HL-60/S4 (cell line): ENCODE data around the gene LGR4.

ENCODE experiments used
- in situ Hi-C: fragments of 300-500 bp; cut with MboI; formaldehyde crosslinking; loops from 2 replicates; pipeline ENCODE4 v1.14.3; 2022; ENCODE audit warnings: low sequenced_read_pairs

The LGR4 gene

DNA sequence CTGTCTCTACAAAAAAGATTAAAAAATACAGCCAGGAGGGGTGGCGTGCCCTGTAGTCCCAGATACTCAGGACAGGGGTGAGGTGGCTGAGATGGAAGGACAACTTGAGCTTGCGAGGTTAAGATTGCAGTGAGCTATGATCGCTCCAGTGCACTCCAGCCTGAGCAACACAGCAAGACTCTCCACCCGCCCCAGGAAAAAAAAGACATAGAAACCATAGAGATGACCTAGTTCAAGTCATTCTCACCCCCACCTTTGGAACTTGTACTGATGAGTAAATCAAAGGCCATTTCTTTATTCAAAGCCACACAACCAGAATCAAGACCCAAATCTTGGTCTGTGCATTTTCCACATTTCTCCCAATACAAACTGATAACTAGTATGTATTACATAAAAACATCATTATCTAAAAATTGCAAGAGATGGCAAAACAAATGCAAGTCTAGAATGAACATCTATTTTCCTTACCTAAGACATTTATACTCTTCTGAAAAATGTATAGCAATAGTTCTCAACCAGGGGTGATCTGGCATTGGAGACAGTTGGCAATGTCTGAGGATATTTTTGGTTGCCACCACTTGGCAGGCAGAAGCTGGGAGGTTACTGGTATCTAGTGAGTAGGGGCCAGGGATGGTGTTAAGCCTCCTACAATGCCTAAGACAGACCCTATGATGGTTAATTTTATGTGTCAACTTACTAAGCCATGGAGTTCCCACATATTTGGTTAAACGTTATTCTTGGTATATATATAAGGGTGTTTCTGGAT lies 34.6 kb downstream of the LGR4 start:
- in situ Hi-C loops: no loop called here

DNA sequence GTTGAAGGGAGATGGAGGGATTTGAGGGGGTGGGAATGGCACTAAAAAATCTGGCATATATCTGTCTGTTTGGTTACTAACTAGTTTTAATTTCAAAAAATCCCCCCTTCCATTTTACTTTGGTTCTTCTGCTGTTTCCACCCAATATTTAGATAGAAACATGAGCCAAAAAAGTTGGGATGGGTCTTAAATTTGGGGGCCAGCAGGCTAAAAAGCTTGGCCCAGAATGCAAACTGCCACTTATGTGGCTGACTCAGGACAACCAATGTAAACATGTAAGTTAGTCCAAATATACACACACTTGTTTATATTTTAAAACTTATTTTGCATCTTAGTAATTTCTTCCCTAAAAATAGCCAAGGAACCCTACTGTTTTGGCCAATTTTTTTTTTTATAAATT lies 35.7 kb downstream of the LGR4 start:
- in situ Hi-C loops: no loop called here

DNA sequence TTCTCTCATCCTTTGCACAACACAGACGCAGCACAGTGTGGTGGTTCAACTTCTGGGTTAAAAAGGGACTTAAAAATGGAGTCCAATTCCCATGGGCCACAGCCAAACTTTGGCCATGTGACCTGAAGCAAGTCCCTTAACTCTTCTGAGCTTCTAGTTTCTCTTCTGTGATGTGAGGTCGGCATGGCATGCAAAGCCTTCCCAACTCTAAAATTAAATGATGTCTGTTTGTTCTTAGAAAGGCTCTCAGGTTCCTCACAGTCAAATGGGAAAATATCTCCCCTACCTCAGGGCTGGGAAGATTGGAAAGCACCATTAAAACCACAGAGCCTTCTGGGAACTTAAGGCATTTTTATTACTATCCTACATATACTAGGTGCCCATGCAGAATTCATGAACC lies 38.8 kb downstream of the LGR4 start:
- in situ Hi-C loops: no loop called here

DNA sequence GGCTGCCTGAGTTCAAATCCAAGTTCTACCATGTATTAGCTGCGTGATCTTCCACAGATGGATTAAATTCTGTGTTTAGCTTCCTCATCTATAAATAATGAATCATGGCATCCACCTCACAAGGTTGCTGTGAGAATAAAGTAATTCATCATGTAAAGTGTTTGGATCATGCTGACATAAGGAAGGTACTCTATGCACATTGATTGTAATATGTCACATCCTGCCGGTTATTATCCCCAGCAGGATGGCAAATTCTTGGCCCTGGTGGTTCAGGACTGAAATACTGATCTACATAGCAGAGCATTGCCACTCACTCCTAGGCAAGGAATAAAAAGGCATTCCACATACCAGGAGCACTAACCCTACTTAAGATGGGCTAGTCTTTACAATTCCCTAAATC lies 40.8 kb downstream of the LGR4 start:
- in situ Hi-C loops: no loop called here

DNA sequence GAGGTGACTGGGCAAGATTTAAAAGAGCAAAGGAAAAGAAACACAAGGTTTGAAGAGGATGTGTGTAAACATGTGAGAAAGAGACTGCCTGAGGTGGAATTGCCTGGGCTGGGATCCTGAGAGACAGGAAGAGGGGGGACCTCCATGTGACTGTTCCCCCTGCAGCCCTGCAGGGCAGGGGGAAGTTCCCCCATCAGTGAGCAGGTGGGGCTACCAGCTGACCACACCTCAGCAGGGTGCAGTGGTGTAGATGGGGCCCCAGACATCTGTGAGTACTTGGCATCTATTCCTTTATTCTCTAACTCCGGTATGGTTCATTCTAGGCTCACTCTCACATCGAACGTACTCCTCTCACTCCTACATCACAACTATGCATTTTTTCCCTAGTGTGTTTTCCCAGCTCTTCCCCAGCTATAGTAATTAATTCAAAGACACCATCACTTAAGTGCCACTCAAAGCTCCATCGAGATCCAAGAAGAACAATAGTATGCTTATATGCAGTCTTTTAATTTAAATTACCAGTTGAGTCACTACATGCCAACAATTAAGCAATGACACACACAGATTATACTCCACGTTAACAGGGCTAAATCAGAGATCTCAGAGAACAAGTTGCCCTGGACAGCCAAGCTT lies 42.7 kb downstream of the LGR4 start:
- in situ Hi-C loops: no loop called here

DNA sequence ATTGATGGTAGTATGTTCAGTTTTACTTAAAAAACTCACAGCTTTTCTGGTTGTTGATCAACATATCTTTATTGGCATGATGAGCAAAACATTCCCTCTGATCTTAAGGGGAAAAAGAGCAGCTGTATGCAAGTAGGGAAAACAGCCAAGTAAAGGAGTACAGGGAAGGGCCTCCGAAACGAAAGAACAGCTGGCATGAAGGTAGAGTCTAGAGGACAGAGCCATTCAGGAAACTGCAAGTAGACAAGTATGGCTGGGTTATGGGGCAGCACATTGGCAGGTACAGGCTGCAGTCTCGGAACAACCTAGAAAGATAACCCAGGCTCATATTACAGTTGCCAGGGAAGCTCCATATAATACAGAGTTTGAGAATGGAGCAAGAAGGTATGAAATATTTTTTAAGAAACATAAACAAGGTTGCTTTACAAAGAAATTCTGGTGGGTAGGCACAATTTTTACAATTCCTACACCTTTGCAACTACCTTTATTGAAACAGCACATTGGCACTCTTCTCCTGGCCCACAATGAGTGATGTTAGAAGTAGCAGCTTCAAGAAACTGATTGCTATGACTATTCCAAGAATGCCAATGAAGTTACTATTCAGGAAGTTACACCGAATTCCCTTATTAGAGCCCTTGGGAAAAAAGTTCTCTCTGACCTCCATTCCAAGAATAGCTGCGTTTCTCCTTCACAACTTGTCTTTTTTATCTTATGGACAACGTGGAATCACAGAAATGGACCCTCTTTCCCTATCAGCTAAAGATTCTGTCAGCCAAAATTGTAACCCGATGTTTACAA lies 45.2 kb downstream of the LGR4 start:
- in situ Hi-C loops: no loop called here

DNA sequence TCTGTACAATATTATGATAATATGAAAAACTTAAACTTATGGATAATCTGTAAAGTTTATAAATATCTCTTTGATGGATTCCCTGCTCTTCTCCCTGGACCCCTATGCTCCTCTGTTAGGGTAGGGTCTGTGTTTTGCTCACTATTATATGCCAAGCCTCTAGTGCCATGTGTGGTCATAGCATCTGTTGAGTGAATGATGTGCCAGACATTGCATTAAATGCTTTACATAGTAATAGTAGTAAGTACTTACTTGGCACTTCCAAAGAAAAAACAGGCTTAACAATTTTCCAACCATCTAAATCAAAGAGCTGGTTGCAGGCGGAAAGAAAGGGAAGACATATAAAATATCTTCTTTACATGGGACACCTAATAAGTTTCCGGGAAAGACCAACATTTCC lies 46.8 kb downstream of the LGR4 start:
- in situ Hi-C loops: no loop called here

DNA sequence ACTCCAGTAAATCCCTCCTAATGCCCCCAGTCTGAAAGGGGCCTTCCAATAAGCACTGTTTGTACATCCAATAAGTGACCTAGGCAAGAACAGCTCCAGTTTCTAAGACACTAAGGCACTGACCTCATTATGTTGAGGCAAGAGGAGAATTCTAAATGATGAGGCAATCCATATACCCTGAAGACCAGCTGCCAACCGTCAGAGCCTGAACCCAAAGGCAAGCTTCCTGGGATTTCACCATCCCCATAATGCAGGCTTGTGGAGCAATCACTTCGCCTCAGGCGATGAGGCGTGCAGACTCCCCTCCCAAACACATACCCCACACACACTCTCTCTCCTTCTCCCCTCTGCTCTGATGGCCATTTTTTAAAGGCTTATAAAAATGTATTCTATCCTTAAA lies 49.5 kb downstream of the LGR4 start:
- in situ Hi-C loops: no loop called here

DNA sequence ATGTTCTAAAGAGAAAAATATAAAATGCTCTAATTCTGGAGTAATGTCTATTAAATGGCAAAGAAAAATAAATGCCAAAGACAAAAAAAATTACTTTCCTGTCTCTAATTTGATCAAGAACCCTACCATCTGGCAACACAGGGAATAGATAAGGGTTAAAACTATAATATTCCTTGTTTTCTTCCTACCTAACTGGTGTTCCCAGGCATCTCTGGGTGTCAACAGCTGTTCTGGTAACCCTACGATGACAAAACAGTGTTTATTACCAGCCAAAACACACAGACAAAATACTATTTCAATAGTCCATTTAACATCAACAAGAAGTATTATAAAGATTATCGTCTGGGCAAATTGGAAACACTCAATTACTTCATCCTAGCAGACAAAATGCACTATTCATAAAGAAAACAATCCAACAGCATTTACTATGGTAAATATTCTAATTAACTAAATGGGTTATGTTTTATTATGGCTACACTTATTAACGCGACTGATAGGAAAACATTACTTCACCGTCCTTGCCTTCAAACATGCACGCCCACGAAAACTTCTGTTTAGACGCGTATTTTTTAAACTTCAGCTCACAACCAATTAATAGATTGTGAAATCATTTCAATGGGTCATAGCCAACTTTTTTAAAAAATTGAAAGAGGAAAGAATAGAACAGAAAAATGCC lies 50.6 kb downstream of the LGR4 start:
- in situ Hi-C loops: no loop called here

DNA sequence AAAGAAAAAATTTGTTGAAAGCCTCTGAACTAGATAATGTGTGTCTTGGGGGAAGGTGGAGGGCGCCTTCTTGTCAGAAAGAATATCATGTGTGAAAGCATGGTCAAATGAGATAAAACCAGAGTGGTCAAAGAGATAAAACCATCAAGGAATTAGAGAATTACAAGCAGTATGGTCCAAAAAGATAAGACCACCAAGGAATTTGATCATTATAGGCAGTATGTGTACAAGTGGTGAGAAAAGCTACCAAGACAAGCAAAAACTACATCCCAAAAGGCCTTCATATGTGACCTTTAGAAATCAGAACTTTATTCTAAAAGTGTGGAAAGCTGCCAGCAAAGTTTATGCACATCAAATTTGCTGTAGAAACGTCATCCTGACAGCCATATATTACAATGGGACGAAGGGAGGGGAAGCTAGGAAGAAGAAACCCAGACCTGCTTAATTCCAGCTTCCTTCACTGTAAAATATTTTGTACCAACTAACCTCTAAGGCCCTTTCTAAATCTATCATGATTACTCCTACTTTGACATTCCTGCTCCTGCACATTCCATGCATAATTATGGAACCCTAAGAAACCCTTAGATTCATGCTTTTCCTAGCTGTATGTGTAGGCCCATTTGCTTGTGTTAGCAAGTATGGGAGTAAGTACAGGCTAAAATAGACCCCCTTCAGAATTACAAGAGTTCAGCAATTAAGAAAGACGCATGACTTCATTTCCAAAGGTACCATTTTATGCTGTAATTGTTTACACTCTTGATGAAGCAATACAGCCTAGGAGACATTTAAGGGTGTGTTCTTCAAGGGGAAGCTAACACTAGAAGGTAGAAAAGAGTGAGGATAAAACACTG lies 51.6 kb downstream of the LGR4 start:
- in situ Hi-C loops: no loop called here

DNA sequence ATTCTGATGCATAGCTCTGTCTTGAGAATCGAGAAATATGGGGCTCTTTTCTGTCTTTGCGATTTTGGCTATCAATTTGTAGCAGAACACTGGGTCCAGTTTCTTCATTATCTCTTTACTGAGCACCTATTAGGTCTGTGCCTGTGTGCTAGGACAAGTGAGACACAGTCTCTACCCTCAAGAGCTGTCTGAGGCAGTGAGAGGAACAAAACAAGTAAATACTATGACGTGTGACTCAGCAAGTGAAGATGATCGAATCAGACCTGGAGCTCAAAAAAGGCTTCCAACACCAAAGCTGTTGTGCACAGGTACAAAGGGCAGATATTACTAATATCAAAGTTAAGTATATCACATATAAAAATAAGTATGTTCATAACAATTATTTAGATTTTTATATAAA lies 52.4 kb downstream of the LGR4 start:
- in situ Hi-C loops: no loop called here

DNA sequence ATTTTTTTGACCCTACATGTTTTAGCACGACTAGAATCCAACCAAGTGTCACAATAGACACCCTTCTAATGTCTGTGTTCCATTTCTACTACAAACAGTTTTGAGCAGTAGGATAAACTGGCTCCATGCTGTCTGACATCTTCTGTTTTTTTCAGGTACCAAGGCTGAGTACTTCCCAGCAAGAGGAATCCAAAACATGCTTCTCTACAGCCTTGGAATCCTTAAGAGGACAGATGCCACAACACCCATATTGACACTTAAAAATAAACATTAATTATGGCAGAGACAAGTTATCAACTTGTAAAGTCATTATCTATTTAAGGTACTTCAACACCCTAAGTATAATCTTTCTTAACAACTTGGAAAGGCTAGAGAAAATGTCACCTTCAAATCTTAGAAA lies 54.2 kb downstream of the LGR4 start:
- in situ Hi-C loops: no loop called here

DNA sequence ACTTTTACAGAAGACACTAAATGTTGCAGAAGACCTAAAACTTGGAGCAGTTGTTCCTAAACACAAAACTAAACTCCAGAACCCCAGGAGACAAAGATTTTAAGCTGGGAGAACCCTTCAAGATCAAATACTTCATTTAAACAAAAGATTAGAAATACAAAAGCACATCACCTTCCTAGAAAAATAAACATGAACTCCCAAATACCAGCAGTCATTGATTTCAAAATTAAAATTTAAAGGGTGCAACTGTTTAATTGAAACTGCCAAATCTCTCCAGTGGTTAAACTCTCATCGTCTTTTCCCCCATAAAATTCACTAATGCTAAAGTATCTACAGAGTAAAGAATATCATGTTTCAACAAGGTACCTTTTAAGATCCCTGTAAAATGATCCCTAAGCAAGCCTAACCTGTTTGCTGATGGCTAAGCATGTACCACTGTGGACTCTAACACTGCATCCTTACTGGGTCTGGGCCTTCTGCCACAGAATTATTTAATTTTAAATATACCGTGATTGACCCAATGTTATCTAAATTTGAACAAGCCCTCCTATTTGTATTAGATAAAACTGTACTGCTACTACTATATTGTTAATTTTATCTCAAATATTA lies 55.9 kb downstream of the LGR4 start:
- in situ Hi-C loops: no loop called here

DNA sequence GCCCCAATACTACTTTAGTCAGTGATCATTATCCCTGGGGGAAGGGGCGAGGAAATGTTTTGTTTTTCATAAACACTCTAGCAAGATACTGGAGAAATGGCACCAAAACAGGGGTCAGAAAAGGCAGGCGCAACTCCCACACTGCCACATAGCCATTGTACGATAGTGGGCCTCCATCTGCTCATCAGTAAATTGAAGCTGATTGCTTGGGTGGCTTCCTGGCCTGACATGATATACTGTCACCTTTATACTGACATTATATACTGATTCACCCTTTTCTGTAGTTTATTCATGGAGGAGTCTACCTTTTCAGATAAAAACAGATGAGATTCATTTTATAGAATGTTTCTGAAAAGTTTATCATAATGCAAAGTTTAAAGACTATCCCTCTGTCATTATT lies 57.9 kb downstream of the LGR4 start:
- in situ Hi-C loops: no loop called here

DNA sequence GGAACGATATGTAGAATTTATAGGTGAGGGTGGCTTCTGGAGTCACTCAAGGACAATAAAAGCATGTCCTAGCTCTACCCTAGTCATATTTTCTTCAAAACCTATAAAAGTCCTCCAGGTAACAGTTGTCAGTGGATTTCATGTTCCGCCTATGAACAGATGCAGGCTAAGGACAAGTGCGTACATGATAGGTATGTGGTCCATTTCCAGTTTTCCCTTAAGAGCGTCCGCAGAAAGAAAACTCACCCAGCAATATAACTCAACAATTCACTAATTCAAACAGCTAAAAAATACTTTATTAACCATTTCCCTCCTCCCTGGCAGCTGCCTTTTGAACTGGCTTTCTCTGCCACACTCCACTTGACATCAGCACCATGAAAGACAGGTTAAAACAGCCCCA lies 59.4 kb downstream of the LGR4 start:
- in situ Hi-C loops: no loop called here

DNA sequence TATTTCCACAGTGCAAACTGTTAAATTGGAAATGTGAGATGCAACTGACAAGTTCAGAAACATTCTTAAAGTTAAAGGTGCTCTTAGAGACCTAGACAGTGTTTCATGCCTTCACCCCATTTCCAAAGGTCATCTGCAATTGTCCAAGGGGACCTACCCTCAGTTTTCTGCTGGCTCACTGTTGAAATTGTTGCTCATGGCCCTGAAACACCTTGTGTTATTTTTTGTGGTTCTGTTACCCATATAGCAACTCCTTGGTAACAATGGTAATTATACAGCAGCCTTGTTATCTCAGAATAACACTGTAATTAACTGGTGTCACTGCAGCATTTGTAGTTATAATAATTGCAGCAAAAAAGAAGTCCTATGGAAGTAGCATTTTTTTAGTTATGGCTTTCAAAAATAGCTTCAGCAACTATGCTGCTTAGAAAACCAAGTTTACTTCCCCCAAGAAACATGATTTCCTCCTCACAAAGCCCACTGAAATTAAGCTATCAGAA lies 60.3 kb downstream of the LGR4 start:
- in situ Hi-C loops: no loop called here

DNA sequence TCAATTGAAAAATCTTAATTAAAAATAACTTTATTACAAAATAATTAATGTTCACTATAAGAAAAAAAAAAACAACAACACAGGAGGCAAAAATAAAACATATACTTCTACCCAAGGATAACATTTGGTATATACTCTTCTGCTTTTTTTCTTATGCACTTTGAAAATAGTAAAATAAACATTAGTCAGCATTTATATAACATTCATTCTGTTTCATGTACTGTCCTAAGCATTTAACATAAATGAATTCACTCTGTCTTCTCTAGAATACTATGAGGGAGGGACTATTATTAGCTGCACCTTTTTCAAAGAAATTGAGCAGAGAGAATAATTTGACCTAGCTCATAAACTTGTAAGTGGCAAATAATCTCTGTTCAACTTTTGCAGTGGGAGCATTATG lies 61.3 kb downstream of the LGR4 start:
- in situ Hi-C loops: no loop called here

DNA sequence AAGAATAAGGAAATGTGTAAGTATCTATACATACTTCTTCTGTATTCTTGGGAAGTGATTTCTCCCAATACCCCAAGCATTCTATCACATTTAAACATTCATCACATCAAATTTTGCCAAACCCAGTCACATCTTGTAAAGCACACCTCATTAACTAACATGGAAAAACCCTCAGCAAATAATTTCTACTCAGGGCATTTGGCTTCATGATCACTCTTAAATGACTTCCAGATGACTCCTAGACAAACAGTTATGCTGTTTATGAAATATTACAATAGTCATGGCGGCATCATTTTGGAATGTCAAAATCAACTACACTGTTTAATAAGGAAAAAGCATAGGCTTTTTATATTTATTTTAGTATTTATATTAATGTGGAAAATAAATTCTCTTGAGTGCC lies 62.3 kb downstream of the LGR4 start:
- in situ Hi-C loops: no loop called here

DNA sequence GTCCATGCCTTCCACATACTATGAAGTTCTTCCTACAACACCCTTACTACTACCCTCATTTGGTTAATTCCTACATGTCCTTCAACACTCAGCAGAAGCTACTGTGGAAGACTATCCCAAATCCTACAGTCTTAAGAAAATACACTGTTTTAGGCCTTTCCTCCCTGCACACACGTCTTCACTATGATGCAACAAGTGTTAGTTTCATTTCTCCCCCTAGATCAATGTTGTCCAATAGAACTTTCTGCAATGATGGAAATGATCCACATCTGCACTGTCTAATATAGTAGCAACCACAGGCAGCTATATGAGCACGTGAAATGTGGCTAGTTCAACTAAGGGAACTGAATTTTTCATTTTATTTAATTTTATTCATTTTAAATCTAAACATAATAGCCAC lies 62.8 kb downstream of the LGR4 start:
- in situ Hi-C loops: no loop called here

DNA sequence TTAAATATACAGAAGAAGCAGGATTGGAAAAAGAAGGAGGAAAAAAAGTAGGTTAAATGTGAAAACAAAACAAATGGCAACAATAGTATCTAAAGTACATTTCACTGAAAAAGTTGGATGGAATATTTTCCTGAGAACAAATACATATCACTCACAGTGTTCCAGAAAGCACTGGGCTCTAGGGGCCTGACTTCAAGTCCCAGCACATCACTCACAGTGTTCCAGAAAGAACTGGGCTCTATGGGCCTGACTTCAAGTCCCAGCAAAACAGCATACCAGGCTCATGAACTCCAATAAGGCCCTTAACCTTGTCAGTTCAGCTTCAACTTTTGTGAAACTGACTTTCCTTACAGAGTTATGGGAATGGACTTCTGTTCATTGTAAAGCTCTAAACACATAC lies 63.5 kb downstream of the LGR4 start:
- in situ Hi-C loops: no loop called here
